Neural progenitor cell (in vitro differentiated cells): Measurements from ENCODE around the gene CNTN5.

Experiments used
- EZH2 ChIP-seq: fragments of 200-600 bp; sonication (generic); IDR thresholded peaks from 2 replicates; pipeline ENCODE4 v1.6.1; 2017; ENCODE audit warnings: antibody characterized with exemption, mild to moderate bottlenecking, moderate library complexity
- EZH2phosphoT487 ChIP-seq: fragments of 200-600 bp; sonication (generic); IDR thresholded peaks from 2 replicates; pipeline ENCODE4 v1.6.1; 2017; ENCODE audit warnings: antibody characterized with exemption

DNA sequence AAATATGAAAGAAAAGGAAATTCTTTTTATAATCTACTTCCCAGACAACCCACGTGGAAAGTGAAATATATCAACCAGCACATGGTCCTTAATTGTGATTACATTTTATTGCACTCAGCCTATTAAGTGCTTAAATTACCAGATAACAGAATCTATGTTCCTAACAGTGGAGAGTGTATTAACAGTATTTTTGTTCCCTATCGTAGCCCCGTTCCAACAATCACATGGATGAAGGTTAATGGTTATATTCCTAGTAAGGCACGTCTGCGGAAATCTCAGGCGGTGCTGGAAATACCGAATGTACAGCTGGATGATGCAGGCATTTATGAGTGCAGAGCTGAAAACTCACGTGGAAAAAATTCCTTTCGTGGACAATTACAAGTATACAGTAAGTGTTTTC, 1040.3 kb downstream of the CNTN5 start:
- TF ChIP-seq EZH2 (no peak), EZH2phosphoT487 (no peak)
